ENCODE measurements around the gene RANBP3. TPM values are rescaled to one million over a fixed set of nuclear protein-coding genes. Genes with fewer than 3 reads are reported as not detected.

The RANBP3 gene
- total RNA-seq, 3 donors from 2014 or later (not counting 1 experiment from before 2014, with no cell fraction given) = 73.9 to 95.2 (median 89.7) TPM

- Mint-ChIP-seq H3K27ac (no peak overlapping the region), H3K27me3 (ENCODE audit: low read depth in 2 of 2) (peaks cover 0 to 11% of the 10 kb centered on the region in 2 donors), H3K9me3 (no peaks in the 10 kb centered on the region), H3K36me3 (no peaks in the 10 kb centered on the region), H3K4me3 (no peak overlapping the region), H3K4me1 (no peaks in the 10 kb centered on the region)
- ATAC-seq (no peak), DNase-seq (no peak)
- intact Hi-C loops (cut with micrococcal nuclease) = no loop called here
- TF ChIP-seq CTCF (IDR thresholded peaks at IDR 0.05) = no peak
- Histone ChIP-seq H3K27me3 (ENCODE audit: control insufficient read depth, insufficient read depth, low read length) (peaks cover 5% of the 10 kb centered on the region), H3K4me1 (ENCODE audit: control insufficient read depth, insufficient read depth, low read length) (no peaks in the 10 kb centered on the region), H3K4me3 (ENCODE audit: low read length) (no peak overlapping the region), H3K9me3 (ENCODE audit: control insufficient read depth, insufficient read depth, low read length) (no peaks in the 10 kb centered on the region), H3K27ac (ENCODE audit: low read length) (no peak overlapping the region), H3K36me3 (ENCODE audit: control insufficient read depth, insufficient read depth, low read length) (no peaks in the 10 kb centered on the region)
- WGBS (ENCODE audit: insufficient coverage) = 71% methylated on average over 9 of the region's 9 CpGs
These were observed 95.4 kb downstream of the RANBP3 start for GRCh38 chr19:5882421-5882968.

- Histone ChIP-seq H3K36me3 (ENCODE audit: control insufficient read depth, insufficient read depth, low read length) (no peaks in the 10 kb centered on the region), H3K4me3 (ENCODE audit: low read length) (no peak overlapping the region), H3K9me3 (ENCODE audit: control insufficient read depth, insufficient read depth, low read length) (no peaks in the 10 kb centered on the region), H3K4me1 (ENCODE audit: control insufficient read depth, insufficient read depth, low read length) (no peaks in the 10 kb centered on the region), H3K27me3 (ENCODE audit: control insufficient read depth, insufficient read depth, low read length) (peaks cover 5% of the 10 kb centered on the region), H3K27ac (ENCODE audit: low read length) (no peak overlapping the region)
- Mint-ChIP-seq H3K27me3 (ENCODE audit: low read depth in 2 of 2) (peaks cover 0 to 13% of the 10 kb centered on the region in 2 donors), H3K4me3 (no peak overlapping the region), H3K9me3 (no peaks in the 10 kb centered on the region), H3K27ac (no peak overlapping the region), H3K36me3 (no peaks in the 10 kb centered on the region), H3K4me1 (no peaks in the 10 kb centered on the region)
- ATAC-seq = no peak
- 50% methylated on average over 15 of the region's 19 CpGs for WGBS (ENCODE audit: insufficient coverage)
- DNase-seq = no peak
- no peak for TF ChIP-seq CTCF (IDR thresholded peaks at IDR 0.05)
- intact Hi-C loops (cut with micrococcal nuclease) = no loop called here
These were observed 96.2 kb downstream of the RANBP3 start for GRCh38 chr19:5881543-5882299.

GRCh38 chr19:5880604-5881078, 97.3 kb downstream of the RANBP3 start:
- peaks cover 5% of the 10 kb centered on the region for H3K27me3 ChIP-seq (ENCODE audit: control insufficient read depth, insufficient read depth, low read length)

More at GRCh38 chr19:5880604-5881078, 97.3 kb downstream of the RANBP3 start:
- TF ChIP-seq CTCF (IDR thresholded peaks at IDR 0.05) = no peak
- peaks cover 0 to 17% of the 10 kb centered on the region in 2 donors for H3K27me3 Mint-ChIP-seq (ENCODE audit: low read depth in 2 of 2)
- Histone ChIP-seq H3K4me3 (ENCODE audit: low read length) (no peak overlapping the region), H3K36me3 (ENCODE audit: control insufficient read depth, insufficient read depth, low read length) (no peaks in the 10 kb centered on the region), H3K4me1 (ENCODE audit: control insufficient read depth, insufficient read depth, low read length) (no peaks in the 10 kb centered on the region), H3K27ac (ENCODE audit: low read length) (no peak overlapping the region), H3K9me3 (ENCODE audit: control insufficient read depth, insufficient read depth, low read length) (no peaks in the 10 kb centered on the region)
- H3K36me3 Mint-ChIP-seq = no peaks in the 10 kb centered on the region
- intact Hi-C loops (cut with micrococcal nuclease) = no loop called here
- H3K4me1 Mint-ChIP-seq = no peaks in the 10 kb centered on the region
- no peak overlapping the region for H3K27ac Mint-ChIP-seq
- no peak overlapping the region for H3K4me3 Mint-ChIP-seq
- no peak for ATAC-seq
- no peaks in the 10 kb centered on the region for H3K9me3 Mint-ChIP-seq
- DNase-seq = no peak
- 21% methylated on average over 15 of the region's 15 CpGs for WGBS (ENCODE audit: insufficient coverage)

All from natural killer cell (primary cell).